Activated CD4-positive, alpha-beta T cell treated with anti-CD3 and anti-CD28 coated beads, Interleukin-2, amount 10 ng/mL, durations not matched to agents 7 days and 5 days (primary cell): ENCODE measurements around the gene PTH1R. TPM values are rescaled to one million over a fixed set of nuclear protein-coding genes. Genes with fewer than 3 reads are reported as not detected.

Experiments used
- CTCF ChIA-PET: fragments of 350-600 bp; sonication (Branson Sonifier 250); formaldehyde crosslinking; loops from one replicate; lab custom pipeline; 2021; ENCODE audit warnings: antibody characterized with exemption; lab: Charles Lee
- POLR2A ChIA-PET: fragments of 350-600 bp; sonication (Branson Sonifier 250); formaldehyde crosslinking; loops from one replicate; lab custom pipeline; 2021; ENCODE audit warnings: antibody characterized with exemption; lab: Charles Lee
- DNase-seq: peaks from one replicate; pipeline ENCODE4 v3.0.0-alpha.2; 2020
- H3K27ac Mint-ChIP-seq: one replicate; pipeline ENCODE4 v1.8.0; 2021; ENCODE audit warnings: mild to moderate bottlenecking, moderate library complexity, mixed read lengths
- H3K27me3 Mint-ChIP-seq: one replicate; pipeline ENCODE4 v1.8.0; 2021; ENCODE audit warnings: mixed read lengths
- H3K36me3 Mint-ChIP-seq: one replicate; pipeline ENCODE4 v1.8.0; 2021; ENCODE audit warnings: low read depth, mixed read lengths
- H3K4me1 Mint-ChIP-seq: one replicate; pipeline ENCODE4 v1.8.0; 2021; ENCODE audit warnings: mixed read lengths
- H3K4me3 Mint-ChIP-seq: one replicate; pipeline ENCODE4 v1.8.0; 2021; ENCODE audit warnings: mild to moderate bottlenecking, moderate library complexity, mixed read lengths
- H3K9me3 Mint-ChIP-seq: one replicate; pipeline ENCODE4 v1.8.0; 2021; ENCODE audit warnings: mixed read lengths
- total RNA-seq, 2 experiments: library from RNA; stranded (reverse); gene quantifications; one replicate each; pipeline ENCODE4 v1.2.3, GENCODE V29; 2021

The PTH1R gene
- total RNA-seq, 2 experiments from 2014 or later, result not detected

GRCh38 chr3:46936733-46937250 lies 59.3 kb downstream of the PTH1R start:
- peaks cover 28% of the 10 kb centered on the region for H3K36me3 Mint-ChIP-seq
- H3K27ac Mint-ChIP-seq, result no peak overlapping the region

GRCh38 chr3:46938118-46938517 lies 60.6 kb downstream of the PTH1R start:
- Mint-ChIP-seq H3K4me3 (no peak overlapping the region), H3K4me1 (peaks cover 47% of the 10 kb centered on the region), H3K27me3 (no peaks in the 10 kb centered on the region), H3K27ac (peak overlapping the region; percentile 52), H3K9me3 (no peaks in the 10 kb centered on the region), H3K36me3 (peaks cover 32% of the 10 kb centered on the region)
- POLR2A ChIA-PET, result no interaction called here
- DNase-seq, result no peak
- CTCF ChIA-PET, result no interaction called here

More at GRCh38 chr3:46936733-46937250, 59.3 kb downstream of the PTH1R start:
- DNase-seq, result no peak
- Mint-ChIP-seq H3K4me3 (no peak overlapping the region), H3K27me3 (no peaks in the 10 kb centered on the region), H3K9me3 (no peaks in the 10 kb centered on the region), H3K4me1 (peaks cover 49% of the 10 kb centered on the region)
- CTCF ChIA-PET, result interaction anchor here (0.8 kb wide), 1 partner anchor 10 kb away, joined by 3 read pairs; no protein-coding TSS in a partner anchor
- POLR2A ChIA-PET, result no interaction called here

GRCh38 chr3:46939578-46940445 lies 62.3 kb downstream of the PTH1R start:
- Mint-ChIP-seq H3K9me3 (no peaks in the 10 kb centered on the region), H3K36me3 (peaks cover 36% of the 10 kb centered on the region), H3K27ac (peak overlapping the region; percentile 46), H3K4me1 (peaks cover 43% of the 10 kb centered on the region), H3K27me3 (no peaks in the 10 kb centered on the region), H3K4me3 (no peak overlapping the region)
- ChIA-PET POLR2A (no interaction called here), CTCF (interaction anchor here (0.8 to 1.0 kb wide), 2 partner anchors 14 kb away, joined by 3 to 4 read pairs; no protein-coding TSS in a partner anchor)
- no peak for DNase-seq

- no peak for DNase-seq
- Mint-ChIP-seq H3K9me3 (no peaks in the 10 kb centered on the region), H3K4me3 (no peak overlapping the region), H3K4me1 (peaks cover 62% of the 10 kb centered on the region), H3K36me3 (peaks cover 56% of the 10 kb centered on the region), H3K27me3 (no peaks in the 10 kb centered on the region), H3K27ac (no peak overlapping the region)
- CTCF ChIA-PET, result interaction anchor here (0.8 to 1.7 kb wide), 4 partner anchors 9 to 13 kb away, joined by 3 to 5 read pairs (median 4); no protein-coding TSS in a partner anchor
- POLR2A ChIA-PET, result interaction anchor here (0.6 kb wide), 1 partner anchor 153 kb away, joined by 6 read pairs; no protein-coding TSS in a partner anchor
Observed at GRCh38 chr3:46942076-46942475, 64.6 kb downstream of the PTH1R start.

- DNase-seq, result no peak
- ChIA-PET CTCF (interaction anchor here (0.8 to 1.7 kb wide), 4 partner anchors 9 to 13 kb away, joined by 3 to 5 read pairs (median 4); no protein-coding TSS in a partner anchor), POLR2A (interaction anchor here (0.6 kb wide), 1 partner anchor 153 kb away, joined by 6 read pairs; no protein-coding TSS in a partner anchor)
- H3K9me3 Mint-ChIP-seq, result no peaks in the 10 kb centered on the region
- H3K27me3 Mint-ChIP-seq, result no peaks in the 10 kb centered on the region
- peaks cover 68% of the 10 kb centered on the region for H3K4me1 Mint-ChIP-seq
- no peak overlapping the region for H3K4me3 Mint-ChIP-seq
- H3K36me3 Mint-ChIP-seq, result peaks cover 57% of the 10 kb centered on the region
- H3K27ac Mint-ChIP-seq, result no peak overlapping the region
Observed at GRCh38 chr3:46942481-46943236, 65.1 kb downstream of the PTH1R start.

- Mint-ChIP-seq H3K4me1 (peaks cover 71% of the 10 kb centered on the region), H3K36me3 (peaks cover 54% of the 10 kb centered on the region), H3K27me3 (no peaks in the 10 kb centered on the region), H3K4me3 (no peak overlapping the region), H3K9me3 (no peaks in the 10 kb centered on the region), H3K27ac (peak overlapping the region; percentile 16)
- no peak for DNase-seq
- POLR2A ChIA-PET, result no interaction called here
- CTCF ChIA-PET, result interaction anchor here (1.0 to 4.5 kb wide), 5 partner anchors 8 to 39 kb away, joined by 3 to 21 read pairs (median 3); no protein-coding TSS in a partner anchor
Observed at GRCh38 chr3:46943237-46944187, 66.0 kb downstream of the PTH1R start.

- no peaks in the 10 kb centered on the region for H3K9me3 Mint-ChIP-seq
- no peak overlapping the region for H3K27ac Mint-ChIP-seq
- ChIA-PET POLR2A (no interaction called here), CTCF (interaction anchor here (1.0 to 4.5 kb wide), 3 partner anchors 10 to 39 kb away, joined by 3 to 21 read pairs (median 3); no protein-coding TSS in a partner anchor)
- DNase-seq, result no peak
- H3K4me1 Mint-ChIP-seq, result peaks cover 73% of the 10 kb centered on the region
- peaks cover 49% of the 10 kb centered on the region for H3K36me3 Mint-ChIP-seq
- H3K27me3 Mint-ChIP-seq, result no peaks in the 10 kb centered on the region
- H3K4me3 Mint-ChIP-seq, result no peak overlapping the region
Observed at GRCh38 chr3:46944191-46944590, 66.7 kb downstream of the PTH1R start.

GRCh38 chr3:46946416-46946815 lies 68.9 kb downstream of the PTH1R start:
- Mint-ChIP-seq H3K27ac (peak overlapping the region; percentile 91), H3K9me3 (no peaks in the 10 kb centered on the region), H3K4me3 (peak overlapping the region; percentile 9), H3K4me1 (peaks cover 73% of the 10 kb centered on the region), H3K27me3 (no peaks in the 10 kb centered on the region), H3K36me3 (peaks cover 40% of the 10 kb centered on the region)
- ChIA-PET CTCF (interaction anchor here (1.1 to 4.5 kb wide), 5 partner anchors 10 to 26 kb away, joined by 3 to 21 read pairs (median 10); no protein-coding TSS in a partner anchor), POLR2A (no interaction called here)
- no peak for DNase-seq

GRCh38 chr3:46946856-46947545 lies 69.5 kb downstream of the PTH1R start:
- Mint-ChIP-seq H3K4me1 (peaks cover 73% of the 10 kb centered on the region), H3K27me3 (no peaks in the 10 kb centered on the region), H3K36me3 (peaks cover 43% of the 10 kb centered on the region), H3K9me3 (no peaks in the 10 kb centered on the region), H3K27ac (peak overlapping the region; percentile 91), H3K4me3 (peak overlapping the region; percentile 57)
- peak; percentile 67 for DNase-seq
- ChIA-PET CTCF (interaction anchor here (0.5 to 4.5 kb wide), 13 partner anchors 9 to 1454 kb away, joined by 3 to 21 read pairs (median 6); no protein-coding TSS in a partner anchor), POLR2A (interaction anchor here (0.6 kb wide), 1 partner anchor 566 kb away, joined by 4 read pairs; no protein-coding TSS in a partner anchor)

GRCh38 chr3:46947546-46947901 lies 70.0 kb downstream of the PTH1R start:
- Mint-ChIP-seq H3K4me3 (peak overlapping the region; percentile 57), H3K4me1 (peaks cover 76% of the 10 kb centered on the region), H3K27me3 (no peaks in the 10 kb centered on the region), H3K27ac (peak overlapping the region; percentile 91), H3K36me3 (peaks cover 46% of the 10 kb centered on the region), H3K9me3 (no peaks in the 10 kb centered on the region)
- CTCF ChIA-PET, result interaction anchor here (0.5 to 4.5 kb wide), 12 partner anchors 9 to 360 kb away, joined by 3 to 21 read pairs (median 6); no protein-coding TSS in a partner anchor
- no peak for DNase-seq
- POLR2A ChIA-PET, result interaction anchor here (0.5 to 0.6 kb wide), 2 partner anchors 566 to 1436 kb away, joined by 3 to 4 read pairs; no protein-coding TSS in a partner anchor
